GM19099 (cell line): Measurements from ENCODE around the gene HYOU1.

Source experiments
- POLR2A ChIP-seq: IDR thresholded peaks from 3 replicates; pipeline ENCODE4 v1.6.1; 2011; ENCODE audit warnings: low read depth; ENCODE audit not compliant: insufficient read length; ENCODE audit errors: extremely low read depth

HYOU1 gene

GRCh38 chr11:119031912-119032280, 25.1 kb downstream of the HYOU1 start:
- TF ChIP-seq POLR2A: no peak

- peak; percentile 71 for TF ChIP-seq POLR2A
Measured at GRCh38 chr11:119030329-119031047, 26.5 kb downstream of the HYOU1 start, which contains the start of gene SLC37A4. TSS of gene SLC37A4 (minus strand) at chr11:119030877.

GRCh38 chr11:119030029-119030328, 27.0 kb downstream of the HYOU1 start:
- no peak for TF ChIP-seq POLR2A

GRCh38 chr11:119029340-119030028, 27.5 kb downstream of the HYOU1 start:
- no peak for TF ChIP-seq POLR2A

GRCh38 chr11:119029069-119029339, 28.0 kb downstream of the HYOU1 start:
- no peak for TF ChIP-seq POLR2A

GRCh38 chr11:119028346-119029068, 28.5 kb downstream of the HYOU1 start:
- TF ChIP-seq POLR2A: no peak

- TF ChIP-seq POLR2A: no peak
Measured at GRCh38 chr11:119027561-119028345, 29.3 kb downstream of the HYOU1 start.

GRCh38 chr11:119026970-119027369, 30.0 kb downstream of the HYOU1 start:
- no peak for TF ChIP-seq POLR2A

- TF ChIP-seq POLR2A: no peak
Measured at GRCh38 chr11:119025978-119026766, 30.8 kb downstream of the HYOU1 start.

GRCh38 chr11:119025541-119025940, 31.5 kb downstream of the HYOU1 start:
- no peak for TF ChIP-seq POLR2A

GRCh38 chr11:119025099-119025473, 31.9 kb downstream of the HYOU1 start:
- no peak for TF ChIP-seq POLR2A

GRCh38 chr11:119024430-119025098, 32.4 kb downstream of the HYOU1 start:
- TF ChIP-seq POLR2A: no peak

- no peak for TF ChIP-seq POLR2A
Measured at GRCh38 chr11:119023741-119024140, 33.3 kb downstream of the HYOU1 start.

GRCh38 chr11:119021631-119022030, 35.4 kb downstream of the HYOU1 start:
- no peak for TF ChIP-seq POLR2A
